ENCODE data around the gene ARL4A. TPM values are rescaled to one million over a fixed set of nuclear protein-coding genes. Genes with fewer than 3 reads are reported as not detected.

The ARL4A gene
- total and polyA plus RNA-seq, 2 of the 8 experiments (the other 6 are each of a cell fraction or from before 2014, with no cell fraction given), result 14.5 to 29.2 TPM

- no peak for DNase-seq (ENCODE audit: low read depth in 1 of 2, low spot score in 2 of 2)
- Histone ChIP-seq H3K18ac (ENCODE audit: extremely low read depth, low read length) (no peak overlapping the region), H4K5ac (ENCODE audit: insufficient read length, low read depth, low read length) (no peak overlapping the region), H3K27ac (ENCODE audit: low read depth, low read length) (no peak overlapping the region), H3K9ac (replicated peaks in 1 of 4; ENCODE audit: extremely low read depth in 1 of 4, low read depth in 3 of 4, low read length in 3 of 4) (no peak overlapping the region), H3K4ac (replicated peaks; ENCODE audit: insufficient read length, low read depth, low read length) (no peak overlapping the region), H2BK12ac (ENCODE audit: low read depth, low read length) (no peak overlapping the region), H3K4me3 (ENCODE audit: extremely low read depth in 1 of 4, insufficient read depth in 2 of 4, low read depth in 3 of 4, low read length in 4 of 4) (no peak overlapping the region), H3K4me1 (replicated peaks in 1 of 4; ENCODE audit: control insufficient read depth in 3 of 4, insufficient read depth in 4 of 4, low read length in 3 of 4) (no peaks in the 10 kb centered on the region), H3K23me2 (ENCODE audit: low read depth, low read length) (no peaks in the 10 kb centered on the region), H3K9me3 (ENCODE audit: insufficient read depth in 2 of 2, low read depth in 1 of 2, low read length in 1 of 2) (no peaks in the 10 kb centered on the region), H3K79me1 (ENCODE audit: low read depth, low read length) (no peaks in the 10 kb centered on the region), H3K23ac (ENCODE audit: insufficient read length) (no peak overlapping the region), H2BK120ac (replicated peaks; ENCODE audit: low read depth, low read length) (no peak overlapping the region), H4K91ac (replicated peaks; ENCODE audit: insufficient read length, low read length) (no peak overlapping the region), H3K56ac (replicated peaks; ENCODE audit: insufficient read length, low read depth, low read length) (no peak overlapping the region), H2BK5ac (ENCODE audit: low read depth, low read length) (no peak overlapping the region), H3K36me3 (ENCODE audit: control insufficient read depth in 2 of 4, insufficient read depth in 4 of 4, low read length in 3 of 4) (no peaks in the 10 kb centered on the region), H2BK15ac (ENCODE audit: low read length) (no peak overlapping the region), H4K20me1 (replicated peaks in 1 of 2; ENCODE audit: control insufficient read depth in 1 of 2, insufficient read depth in 2 of 2, low read length in 2 of 2) (no peaks in the 10 kb centered on the region), H3K14ac (ENCODE audit: insufficient read length) (no peak overlapping the region), H2AFZ (ENCODE audit: low read length) (no peak overlapping the region), H3K27me3 (replicated peaks in 1 of 4; ENCODE audit: control insufficient read depth in 3 of 4, extremely low read depth in 1 of 4, insufficient read depth in 3 of 4, low read length in 3 of 4) (no peaks in the 10 kb centered on the region), H3K4me2 (ENCODE audit: insufficient read depth in 1 of 2, low read depth in 2 of 2, low read length in 2 of 2) (no peak overlapping the region), H3K79me2 (ENCODE audit: control insufficient read depth in 1 of 2, insufficient read depth in 2 of 2, low read length in 2 of 2) (no peaks in the 10 kb centered on the region), H4K8ac (ENCODE audit: extremely low read depth, insufficient read depth, low read length) (no peak overlapping the region), H2AK5ac (ENCODE audit: low read depth, low read length) (no peak overlapping the region), H2BK20ac (ENCODE audit: low read length) (no peak overlapping the region)
- ChIA-PET CTCF (ENCODE audit: partially characterized antibody) (interaction anchor here (0.9 to 1.5 kb wide), 2 partner anchors 32 to 211 kb away, joined by 4 read pairs; no protein-coding TSS in a partner anchor), POLR2A (ENCODE audit: partially characterized antibody) (no interaction called here)
- TF ChIP-seq E2F6 (IDR thresholded peaks at IDR 0.05) (no peak), HDAC2 (IDR thresholded peaks at IDR 0.05; ENCODE audit: borderline replicate concordance in 1 of 2, low read depth in 2 of 2, low read length in 2 of 2) (no peak), BACH1 (IDR thresholded peaks at IDR 0.05; ENCODE audit: low read length) (no peak), POU5F1 (IDR thresholded peaks at IDR 0.05; ENCODE audit: low read depth, low read length) (no peak), RBBP5 (IDR thresholded peaks at IDR 0.05; ENCODE audit: borderline replicate concordance, low read depth, low read length) (no peak), GABPA (IDR thresholded peaks at IDR 0.05; ENCODE audit: borderline replicate concordance, insufficient read depth, low read length) (no peak), JUN (IDR thresholded peaks at IDR 0.05; ENCODE audit: low read depth, low read length) (no peak), RNF2 (IDR thresholded peaks at IDR 0.05; ENCODE audit: borderline replicate concordance, low read depth, low read length, missing control alignments, poor library complexity, severe bottlenecking) (no peak)
- 96% methylated on average over 1 of the region's 1 CpG; no CpG with 5 or more reads in 1 of the 2 experiments for WGBS, 2 experiments (ENCODE audit: extremely low coverage in 1 of 2, insufficient coverage in 1 of 2, insufficient read length in 1 of 2, insufficient replicate concordance in 2 of 2, low coverage in 1 of 2, low lambda C conversion rate in 2 of 2, missing lambda C conversion rate in 1 of 2)
- FAIRE-seq, result no peak
These were observed 17.3 kb upstream of the ARL4A start for GRCh38 chr7:12670000-12670729.

Measured in H1 (cell line).